ENCODE results near the gene MCOLN3.
A peak's percentile ranks its signal among the peaks of the same experiment; 100 is the strongest.

The MCOLN3 gene

GRCh38 chr1:84996846-84997666, 51.2 kb downstream of the MCOLN3 start, which contains the start of gene MCOLN2 (continued):
- 0 out of 2 replicates have a peak, but pooled peaks have one; percentile 30 for TF ChIP-seq KLF16 (tag by site-specific recombination; IDR thresholded peaks at IDR 0.05)
- TF ChIP-seq YY2 (tag by site-specific recombination; IDR thresholded peaks at IDR 0.05) = peak; percentile 34; the same call in 1 of the 2 replicates
- TF ChIP-seq ZNF24 (tag by site-specific recombination; IDR thresholded peaks at IDR 0.05) = no peak
- TF ChIP-seq REPIN1 (tag by site-specific recombination; IDR thresholded peaks at IDR 0.05; ENCODE audit: low read depth) = no peak; the same call in 1 of the 2 replicates
- TF ChIP-seq ZBTB26 (tag by site-specific recombination; optimal IDR thresholded peaks at IDR 0.05) = peak; percentile 72
- TF ChIP-seq PRDM4 (tag by site-specific recombination; IDR thresholded peaks at IDR 0.05) = no peak
- peak; percentile 48; the same call in 1 of the 2 replicates for TF ChIP-seq ZBTB10 (tag by site-specific recombination; IDR thresholded peaks at IDR 0.05)
- no peak for TF ChIP-seq ZNF133 (tag by site-specific recombination; IDR thresholded peaks at IDR 0.05)
- TF ChIP-seq ZNF423 (tag by site-specific recombination; IDR thresholded peaks at IDR 0.05) = peak; percentile 64; the same call in 1 of the 2 replicates
- no peak for TF ChIP-seq ZNF148 (tag by site-specific recombination; IDR thresholded peaks at IDR 0.05; ENCODE audit: borderline replicate concordance)
- no peak for TF ChIP-seq PRDM6 (tag by site-specific recombination; IDR thresholded peaks at IDR 0.05)
- no peak for TF ChIP-seq ZNF37A (tag by site-specific recombination; IDR thresholded peaks at IDR 0.05)
- TF ChIP-seq ZNF76 (tag by site-specific recombination; IDR thresholded peaks at IDR 0.05; ENCODE audit: borderline replicate concordance, low read depth) = no peak
- peak; percentile 56; the same call in 1 of the 2 replicates for TF ChIP-seq ZBTB11 (tag by site-specific recombination; conservative IDR thresholded peaks at IDR 0.05; ENCODE audit: low read depth)
- TF ChIP-seq ZNF2 (tag by site-specific recombination; IDR thresholded peaks at IDR 0.05) = 0 out of 2 replicates have a peak, but pooled peaks have one; percentile 11
- TF ChIP-seq ZNF10 (tag by site-specific recombination; IDR thresholded peaks at IDR 0.05) = no peak
- 0 out of 2 replicates have a peak, but pooled peaks have one; percentile 29 for TF ChIP-seq KLF8 (tag by site-specific recombination; IDR thresholded peaks at IDR 0.05)
- no peak for TF ChIP-seq ZSCAN18 (tag by site-specific recombination; IDR thresholded peaks at IDR 0.05)
- no peak for TF ChIP-seq ZNF624 (tag by site-specific recombination; IDR thresholded peaks at IDR 0.05)
- TF ChIP-seq ZNF549 (tag by site-specific recombination; IDR thresholded peaks at IDR 0.05) = no peak
- peak; percentile 78 for TF ChIP-seq ZNF561 (tag by site-specific recombination; IDR thresholded peaks at IDR 0.05; ENCODE audit: borderline replicate concordance)
